OCI-LY3 (cell line): ENCODE results near the gene AGMAT.

Source experiments
- CTCF ChIP-seq: fragments of 200-600, 300-600 bp; sonication (generic); IDR thresholded peaks from 2 replicates; pipeline ENCODE4 v1.5.1; 2014; ENCODE audit warnings: antibody characterized with exemption, low read length, low read depth
- EZH2phosphoT487 ChIP-seq: fragments of 200-600 bp; shearing (Covaris generic); IDR thresholded peaks from 2 replicates; pipeline ENCODE4 v1.6.1; 2018; ENCODE audit warnings: antibody characterized with exemption, mixed run types, low read depth

DNA sequence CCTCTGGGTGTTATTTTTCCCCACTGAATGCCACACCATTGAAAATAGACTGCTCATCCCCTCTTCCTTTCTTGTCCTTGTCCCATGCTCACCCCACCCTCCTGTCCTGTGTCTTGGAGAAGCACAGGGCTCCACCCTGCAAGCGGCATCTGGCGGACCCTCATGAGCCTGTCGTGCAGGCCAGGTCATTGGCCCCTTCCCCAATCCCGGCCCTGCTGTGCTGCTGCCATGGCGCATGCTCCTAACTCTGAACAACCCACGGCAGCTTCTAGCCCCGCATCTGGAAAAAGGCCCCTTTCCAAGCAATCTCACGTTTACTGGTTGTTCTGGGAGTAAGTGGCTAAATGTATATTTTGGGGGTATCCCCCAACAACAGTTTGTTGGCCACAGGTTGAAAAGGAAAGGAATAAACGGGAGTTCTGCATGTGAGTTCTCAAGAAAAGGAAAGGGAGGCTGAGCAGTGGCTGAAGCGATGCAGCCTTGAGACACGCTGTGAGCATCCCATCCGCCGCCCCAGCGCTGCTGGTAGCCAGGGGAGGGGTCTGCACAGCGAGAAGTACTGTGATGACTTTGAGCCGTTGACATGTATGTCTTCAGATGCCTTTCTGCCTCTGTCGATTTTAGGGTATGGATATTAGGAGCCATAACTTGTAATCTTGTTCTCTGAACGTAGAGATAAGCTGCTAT lies 16.3 kb downstream of the AGMAT start:
- TF ChIP-seq CTCF: no peak
- no peak for TF ChIP-seq EZH2phosphoT487
